Stimulated activated CD4-positive, alpha-beta T cell treated with anti-CD3 and anti-CD28 coated beads, Interleukin-12 subunit alpha, Interleukin-12 subunit beta, amount 100 ng/mL, for 24 hours (primary cell): Measurements from ENCODE around the gene FRMPD1.
A peak's percentile ranks its signal among the peaks of the same experiment; 100 is the strongest.
"Not testable (repeated sequence)": the region's sequence is repeated elsewhere in the genome, so short reads cannot be mapped to it uniquely, and the experiment has no call there.

ENCODE experiments used
- DNase-seq, 2 experiments: peaks; one replicate each; pipeline ENCODE4 v3.0.0-alpha.2; 2020; ENCODE audit warnings: low read depth in 2 of 2

The FRMPD1 gene

DNA sequence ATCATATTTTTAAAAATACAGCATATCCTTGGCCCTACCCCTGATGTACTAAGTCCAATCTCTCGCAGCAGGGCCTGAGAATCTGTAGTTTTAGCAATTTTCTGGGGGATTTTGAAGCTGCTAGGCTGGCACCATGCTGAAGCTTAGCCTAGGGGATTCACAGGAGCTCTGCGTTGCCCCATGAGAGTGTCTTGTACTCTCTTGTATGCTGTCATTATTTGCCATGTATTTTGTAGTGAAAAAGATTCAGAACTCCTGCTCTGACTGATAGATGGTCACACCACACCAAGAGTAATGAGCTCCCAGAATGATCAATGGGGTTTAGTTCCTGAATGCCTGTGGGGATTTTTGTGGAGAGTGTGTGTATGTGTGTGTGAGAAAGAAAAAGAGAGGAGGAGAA is 82.2 kb downstream of the FRMPD1 start:
- no peak for DNase-seq

DNA sequence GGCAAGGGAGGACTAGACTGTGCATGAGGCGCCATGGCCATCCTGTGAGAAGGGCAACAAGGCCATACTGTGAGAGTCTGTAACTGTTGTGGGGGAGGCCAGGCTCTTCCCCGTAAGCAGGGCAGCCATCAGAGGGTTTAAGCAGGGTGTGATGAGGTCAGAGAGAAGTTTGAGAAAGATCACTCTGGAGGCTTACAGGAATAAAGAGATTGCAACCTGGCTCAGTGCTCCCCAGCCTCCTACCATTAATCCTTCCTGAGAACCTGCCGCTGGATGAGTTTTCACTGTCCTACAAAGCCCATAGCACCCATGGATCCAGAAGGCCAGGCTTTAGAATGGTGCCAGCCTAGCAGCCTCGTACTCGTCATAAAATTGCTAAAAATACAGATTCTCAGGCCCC is 88.5 kb downstream of the FRMPD1 start:
- DNase-seq: no peak

DNA sequence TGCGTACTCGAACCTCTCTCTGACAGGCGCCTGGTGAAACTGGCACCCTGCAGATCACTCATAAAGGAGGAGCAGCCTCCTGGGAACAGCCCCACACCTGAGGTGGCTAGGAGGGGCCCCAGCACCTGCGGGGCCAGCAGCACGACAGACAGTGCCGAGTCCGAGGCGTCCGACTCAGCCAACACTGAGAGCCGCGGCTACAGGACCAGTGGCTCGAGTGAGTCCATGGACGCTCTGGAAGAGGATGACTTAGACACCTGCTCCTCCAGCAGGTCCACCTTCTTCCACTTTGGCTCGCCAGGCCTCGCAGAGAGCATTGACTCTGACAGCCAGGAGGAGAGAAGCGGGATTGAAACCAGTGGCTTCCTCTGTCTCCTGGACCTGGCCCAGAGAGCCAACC is 89.4 kb downstream of the FRMPD1 start:
- no peak for DNase-seq

DNA sequence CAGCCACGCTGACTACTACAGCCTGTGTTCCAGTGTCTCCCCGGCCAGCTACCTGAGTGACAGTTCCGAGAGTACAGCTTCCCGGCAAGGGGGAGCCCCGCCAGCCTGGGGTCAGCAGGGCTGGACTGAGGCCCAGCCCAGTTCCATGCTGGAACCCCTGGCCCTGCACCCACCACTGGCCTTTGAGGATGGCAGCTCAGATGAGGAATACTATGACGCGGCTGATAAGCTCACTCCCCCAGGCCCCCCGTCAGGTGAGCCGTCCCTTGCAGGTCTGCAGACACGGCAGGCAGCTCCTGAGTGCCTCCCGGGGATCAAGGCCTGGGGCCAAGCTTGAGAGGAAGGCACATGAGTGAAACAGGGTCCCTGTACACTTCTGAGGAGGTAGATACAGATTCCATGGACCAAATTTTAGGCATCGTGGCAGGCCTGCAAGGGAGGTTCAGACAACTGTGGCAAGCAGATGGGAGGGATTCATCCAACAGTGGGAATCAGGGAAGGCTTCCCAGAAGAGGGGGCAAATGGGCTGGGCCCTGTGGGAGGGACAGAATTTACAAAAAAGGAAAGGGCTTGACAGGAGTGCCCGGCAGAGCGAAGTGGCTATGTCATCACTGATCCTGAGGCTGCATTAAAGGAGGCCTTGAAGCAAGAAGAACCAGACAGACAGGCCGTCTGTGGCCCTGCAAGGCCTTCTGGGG is 90.0 kb downstream of the FRMPD1 start:
- no peak for DNase-seq

DNA sequence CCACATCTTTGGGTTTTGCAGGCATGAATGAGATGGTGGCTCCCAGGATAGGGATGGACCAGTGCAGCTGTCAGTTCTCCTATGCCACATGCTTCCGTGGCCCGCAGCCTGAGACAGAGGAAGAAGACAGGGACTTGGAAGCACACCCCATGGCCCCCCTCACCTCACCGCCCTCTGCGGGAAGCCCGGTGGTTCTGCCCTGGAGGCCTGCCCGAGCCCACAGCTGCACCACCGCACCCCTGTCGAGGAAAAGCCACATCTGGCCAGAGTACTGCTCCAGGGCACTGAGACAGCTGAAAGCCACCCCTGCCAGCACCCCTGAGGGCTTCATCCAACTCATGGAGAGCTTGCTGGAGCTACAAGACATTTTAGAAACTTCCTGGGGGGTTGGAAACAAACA is 95.2 kb downstream of the FRMPD1 start:
- DNase-seq: no peak

DNA sequence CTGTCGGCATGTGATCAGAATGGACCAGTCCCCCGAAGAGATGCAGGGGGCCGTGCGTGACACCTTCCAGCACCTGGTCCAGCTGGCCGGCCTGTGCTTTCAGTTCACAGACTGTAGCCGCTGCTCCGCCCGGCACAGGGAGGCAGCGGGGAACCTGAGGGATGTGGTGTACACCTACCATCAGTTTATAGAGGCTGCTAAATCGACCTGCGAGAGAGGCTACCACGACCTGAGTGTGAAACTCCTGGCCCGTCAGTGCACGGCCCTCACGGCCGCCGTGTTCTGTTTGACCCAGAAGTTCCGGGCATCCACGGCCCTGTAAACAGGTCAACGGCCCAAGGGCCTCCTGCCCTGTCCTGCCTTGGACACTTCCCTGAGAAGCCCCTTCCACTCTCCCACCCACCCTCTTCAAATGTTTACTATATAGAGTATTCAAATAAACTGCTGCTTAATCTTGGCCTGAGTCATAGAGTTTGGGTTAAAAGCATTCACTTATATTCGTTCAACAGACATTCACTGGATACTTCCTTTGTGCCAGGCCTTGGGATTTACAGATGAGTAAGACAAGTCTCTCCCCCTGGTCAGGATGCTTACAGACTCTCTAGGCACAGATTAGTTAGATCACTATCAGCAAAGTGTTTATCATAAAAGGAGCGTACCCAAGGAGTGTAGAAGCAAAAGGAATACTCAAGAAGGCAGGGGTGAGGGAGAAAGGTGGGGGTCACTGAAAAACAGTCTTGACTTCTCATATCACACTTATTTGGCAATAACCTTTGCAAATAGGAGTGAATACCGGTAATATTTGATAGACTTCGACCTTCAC is 95.9 kb downstream of the FRMPD1 start:
- no peak for DNase-seq

DNA sequence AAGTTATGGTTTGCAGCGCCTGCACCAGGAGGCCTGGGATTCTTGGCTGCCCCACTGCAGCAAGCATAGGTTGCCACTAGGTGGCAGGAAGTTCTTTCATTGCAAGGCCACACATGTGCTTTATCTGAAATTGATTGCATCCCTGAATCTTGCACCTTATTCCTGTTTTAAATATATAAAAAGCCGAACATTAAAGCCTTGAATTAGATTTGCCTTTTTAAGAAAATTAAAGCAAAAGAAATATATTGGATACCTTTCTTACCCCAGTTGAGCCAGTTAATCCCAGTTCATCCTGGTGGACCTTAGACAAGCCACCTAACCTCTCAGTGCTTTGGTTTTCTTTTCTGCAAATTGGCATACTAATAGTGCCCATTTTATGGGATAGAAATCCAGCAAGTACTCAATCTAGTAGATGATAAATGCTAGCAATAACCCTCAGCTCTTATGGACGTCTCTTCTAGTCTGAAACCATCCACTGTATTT is 96.6 kb downstream of the FRMPD1 start:
- DNase-seq: peak in 1 of 2 experiments; percentile 51

DNA sequence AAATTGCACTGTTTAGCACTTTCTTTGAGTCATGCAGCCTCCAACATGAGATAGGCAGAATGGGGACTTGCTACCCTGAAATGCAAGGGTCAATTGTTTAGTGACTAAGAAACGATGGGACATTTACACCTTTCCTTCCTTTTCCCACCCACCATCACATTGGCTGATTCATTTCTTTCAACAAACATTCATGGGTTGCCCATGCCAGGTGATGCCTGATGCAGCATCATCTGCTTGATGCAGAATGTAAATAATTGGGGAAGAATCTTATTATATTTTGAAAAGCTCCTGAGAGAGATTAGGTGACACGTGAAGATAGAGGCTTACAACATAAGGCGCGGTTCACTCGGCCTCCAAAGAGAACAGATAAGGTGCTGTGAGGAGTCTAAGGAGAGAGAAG is 98.4 kb downstream of the FRMPD1 start:
- no peak for DNase-seq

DNA sequence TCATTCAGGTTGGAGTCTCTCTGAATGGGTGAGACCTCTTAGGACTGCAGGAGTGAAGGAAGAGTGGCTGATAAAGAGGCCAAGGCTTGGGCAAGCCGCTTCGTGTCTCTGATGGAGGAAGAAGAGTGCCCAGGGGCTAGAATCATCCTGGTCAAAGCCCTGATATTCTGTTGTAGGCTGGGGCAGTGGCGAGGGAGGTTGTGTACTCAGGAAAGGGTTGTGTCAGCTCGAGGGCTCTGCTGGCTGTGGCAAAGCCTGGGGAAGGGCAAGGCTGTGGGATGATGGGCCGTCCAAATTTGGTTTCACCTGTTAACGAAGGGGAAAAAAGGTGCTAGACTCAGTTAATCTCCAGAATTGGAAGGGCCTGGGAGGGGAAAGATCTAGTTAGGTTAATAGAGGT is 100.4 kb downstream of the FRMPD1 start:
- DNase-seq: no peak

DNA sequence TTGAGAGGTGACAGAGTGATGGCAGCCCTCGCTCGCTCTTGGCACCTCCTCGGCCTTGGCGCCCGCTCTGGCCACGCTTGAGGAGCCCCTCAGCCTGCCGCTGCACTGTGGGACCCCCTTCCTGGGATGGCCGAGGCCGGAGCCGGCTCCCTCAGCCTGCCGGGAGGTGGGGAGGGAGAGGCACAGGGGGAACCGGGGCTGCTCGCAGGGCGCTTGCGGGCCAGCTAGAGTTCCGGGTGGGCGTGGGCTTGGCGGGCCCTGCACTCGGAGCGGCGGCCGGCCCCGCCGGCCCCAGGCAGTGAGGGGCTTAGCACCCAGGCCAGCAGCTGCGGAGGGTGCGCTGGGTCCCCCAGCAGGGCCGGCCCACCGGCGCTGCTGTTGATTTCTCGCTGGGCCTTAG is 101.0 kb downstream of the FRMPD1 start:
- not testable (repeated sequence) for DNase-seq

DNA sequence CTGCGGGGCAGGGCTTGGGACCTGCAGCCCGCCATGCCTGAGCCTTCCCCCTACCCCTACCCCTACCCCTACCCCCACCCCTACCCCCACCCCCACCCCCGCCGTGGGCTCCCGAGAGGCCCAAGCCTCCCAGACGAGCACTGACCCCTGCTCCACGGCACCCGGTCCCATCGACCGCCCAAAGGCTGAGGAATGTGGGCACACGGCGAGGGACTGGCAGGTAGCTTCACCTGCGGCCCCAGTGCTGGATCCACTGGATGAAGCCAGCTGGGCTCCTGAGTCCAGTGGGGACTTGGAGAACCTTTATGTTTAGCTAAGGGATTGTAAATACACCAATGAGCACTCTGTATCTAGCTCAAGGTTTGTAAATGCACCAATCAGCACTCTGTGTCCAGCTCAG is 101.4 kb downstream of the FRMPD1 start:
- DNase-seq: not testable (repeated sequence)

DNA sequence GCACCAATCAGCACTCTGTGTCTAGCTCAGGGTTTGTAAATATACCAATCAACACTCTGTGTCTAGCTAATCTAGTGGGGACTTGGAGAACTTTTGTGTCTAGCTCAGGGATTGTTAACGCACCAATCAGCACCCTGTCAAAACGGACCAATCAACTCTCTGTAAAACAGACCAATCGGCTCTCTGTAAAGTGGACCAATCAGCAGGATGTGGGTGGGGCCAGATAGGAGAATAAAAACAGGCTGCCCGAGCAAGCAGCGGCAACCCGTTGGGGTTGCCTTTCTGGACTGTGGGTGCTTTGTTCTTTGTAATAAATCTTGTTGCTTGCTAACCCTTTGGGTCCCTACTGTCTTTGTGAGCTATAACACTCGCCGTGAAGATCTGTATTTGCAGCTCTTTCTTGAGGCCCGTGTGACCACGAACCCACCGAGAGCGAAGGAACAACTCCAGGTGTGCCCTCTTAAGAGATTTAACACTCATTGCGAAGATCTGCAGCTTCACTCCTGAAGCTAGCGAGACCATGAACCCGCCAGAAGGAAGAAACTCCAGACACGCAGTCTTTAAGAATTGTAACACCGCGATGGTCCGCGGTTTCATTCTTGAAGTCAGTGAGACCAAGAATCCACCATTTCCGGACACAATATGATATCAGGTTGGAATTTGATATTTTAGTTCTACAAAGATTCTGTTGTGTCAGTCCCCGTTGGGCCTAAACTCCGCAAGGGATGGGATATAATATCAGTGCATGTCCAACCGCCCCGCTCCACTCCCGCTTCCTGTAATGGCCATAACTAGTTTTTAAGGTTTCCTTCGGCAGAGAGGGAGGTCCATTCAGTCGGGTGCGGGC is 102.1 kb downstream of the FRMPD1 start:
- no peak for DNase-seq

DNA sequence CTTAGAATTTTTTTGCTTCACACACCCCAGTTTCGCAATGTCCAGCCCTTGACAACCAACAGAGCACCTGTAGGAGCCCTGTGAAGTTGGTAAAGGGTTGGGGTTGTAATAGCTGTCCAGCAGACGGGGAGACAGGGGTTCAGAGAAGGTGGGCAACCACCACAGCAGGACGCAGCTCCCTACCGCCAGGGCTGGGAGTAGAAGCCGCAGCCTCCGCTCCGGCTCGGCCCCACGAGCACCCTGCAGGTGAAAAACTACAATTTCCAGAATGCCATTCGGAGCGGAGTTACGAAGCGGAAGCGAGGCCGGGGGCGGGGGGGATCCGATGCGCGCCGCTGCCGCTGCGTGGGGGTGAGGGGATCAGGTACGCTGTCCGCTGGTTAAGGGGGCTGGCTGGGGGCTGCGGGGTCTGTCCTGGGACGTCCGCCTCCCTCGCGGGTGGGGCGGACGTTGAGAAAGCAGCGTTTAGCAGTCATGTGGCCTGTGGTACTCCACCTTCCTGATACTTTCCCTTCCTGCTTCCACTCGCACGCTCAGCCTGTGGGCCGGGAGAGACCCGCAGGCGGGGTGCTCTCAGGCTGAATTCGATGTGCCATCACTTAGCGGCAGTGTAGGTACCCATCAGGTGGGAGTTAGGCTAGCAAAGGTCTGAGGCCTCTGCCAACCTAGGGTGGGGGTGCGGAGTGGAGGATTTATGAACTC is 102.9 kb downstream of the FRMPD1 start, which contains the start of gene TRMT10B:
Gene TRMT10B (plus strand): TSS at position 317 of the 702 bp plus-strand sequence. CDS start 8,127 bp downstream, outside the sequence.
- peak; percentile 58 to 69 for DNase-seq

DNA sequence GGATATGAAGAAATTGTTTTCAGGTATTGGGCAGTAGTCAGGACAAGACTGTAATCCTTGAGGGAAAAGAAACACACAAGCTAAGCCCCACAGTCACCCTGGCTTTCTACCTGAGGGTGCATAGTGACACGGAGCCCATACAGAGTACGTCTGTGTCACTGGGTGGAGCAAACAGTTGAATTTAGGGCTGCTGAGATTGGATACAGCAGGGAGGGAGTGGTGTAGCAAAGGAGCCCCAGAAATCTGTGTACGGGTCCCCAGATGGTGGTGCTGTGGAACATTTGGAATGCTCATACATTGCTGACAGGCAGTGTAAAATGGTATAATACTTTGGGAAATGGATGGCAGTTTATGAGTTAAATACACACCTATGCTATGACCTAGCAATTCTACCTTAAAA is 108.0 kb downstream of the FRMPD1 start:
- DNase-seq: no peak

DNA sequence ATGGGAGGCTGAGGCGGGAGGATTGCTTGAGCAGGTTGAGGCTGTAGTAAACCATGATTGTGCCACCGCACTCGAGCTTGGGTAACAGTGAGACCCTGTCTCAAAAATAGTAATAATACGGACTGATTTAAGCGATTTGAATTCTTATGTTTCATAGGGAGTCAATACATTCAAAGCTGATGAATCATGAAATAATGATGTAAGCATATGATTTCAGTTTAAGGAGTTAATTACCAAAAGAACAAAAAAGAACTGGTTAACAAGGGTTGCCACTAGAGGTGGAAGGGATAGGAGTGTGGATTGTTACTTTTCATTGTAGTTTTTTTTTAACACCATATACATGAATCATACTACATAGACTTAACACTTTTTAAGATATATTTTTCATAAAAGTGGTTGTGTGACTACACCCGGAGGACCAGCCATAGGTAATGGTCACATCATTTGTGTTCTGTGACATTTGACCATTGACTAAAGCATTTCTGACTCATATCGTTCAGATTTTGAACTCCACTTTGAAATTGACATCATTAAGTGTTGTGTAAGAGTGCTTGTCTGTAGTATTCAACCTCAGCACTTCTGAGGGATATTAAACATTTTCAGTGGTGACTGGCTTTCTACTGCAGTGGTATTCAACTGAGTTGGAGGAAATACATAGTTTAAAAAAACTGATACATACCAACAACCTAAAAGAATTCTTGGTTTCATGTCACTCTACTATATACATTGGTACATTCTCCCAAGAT is 109.8 kb downstream of the FRMPD1 start:
- no peak for DNase-seq

DNA sequence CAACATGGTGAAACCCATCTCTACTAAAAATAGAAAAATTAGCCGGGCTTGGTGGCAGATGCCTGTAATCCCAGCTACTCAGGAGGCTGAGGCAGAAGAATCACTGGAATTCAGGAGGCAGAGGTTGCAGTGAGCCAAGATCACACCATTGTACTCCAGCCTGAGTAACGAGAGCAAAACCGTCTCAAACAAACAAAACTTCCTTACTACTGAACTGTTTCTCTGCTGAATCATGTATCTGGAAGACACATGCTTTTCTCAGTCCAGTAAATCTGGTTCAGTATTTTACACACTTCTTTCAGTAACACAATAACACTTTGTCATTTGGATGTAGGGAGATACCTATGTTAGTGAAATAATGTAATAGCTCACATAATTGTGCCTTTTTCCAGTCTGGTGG is 110.8 kb downstream of the FRMPD1 start:
- no peak for DNase-seq

DNA sequence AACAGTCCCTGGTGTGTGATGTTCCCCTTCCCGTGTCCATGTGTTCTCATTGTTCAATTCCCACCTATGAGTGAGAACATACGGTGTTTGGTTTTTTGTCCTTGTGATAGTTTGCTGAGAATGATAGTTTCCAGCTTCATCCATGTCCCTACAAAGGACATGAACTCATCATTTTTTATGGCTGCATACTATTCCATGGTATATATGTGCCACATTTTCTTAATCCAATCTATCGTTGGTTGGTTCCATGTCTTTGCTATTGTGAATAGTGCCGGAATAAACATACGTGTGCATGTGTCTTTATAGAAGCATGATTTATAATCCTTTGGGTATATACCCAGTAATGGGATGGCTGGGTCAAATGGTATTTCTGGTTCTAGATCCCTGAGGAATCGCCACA is 114.5 kb downstream of the FRMPD1 start:
- DNase-seq: not testable (repeated sequence)

DNA sequence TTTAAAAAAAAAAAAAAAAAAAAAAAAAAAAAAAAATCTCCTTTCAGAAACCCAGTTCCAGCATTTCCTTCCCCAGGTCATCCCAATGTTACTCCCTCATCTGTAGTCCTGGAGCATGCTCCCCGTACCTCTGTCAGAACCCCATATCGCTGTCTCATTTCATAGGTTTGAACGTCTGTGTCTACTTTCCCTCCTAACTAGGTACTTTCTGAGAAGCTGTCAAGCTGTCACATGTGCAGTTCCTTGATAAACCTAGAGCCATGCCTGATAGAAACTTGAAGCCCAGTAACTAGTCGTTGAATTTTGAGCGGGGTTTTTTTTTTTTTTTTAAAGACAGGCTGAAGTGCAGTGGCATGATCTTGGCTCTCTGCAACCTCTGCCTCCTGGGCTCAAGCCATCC is 118.6 kb downstream of the FRMPD1 start:
- no peak for DNase-seq

DNA sequence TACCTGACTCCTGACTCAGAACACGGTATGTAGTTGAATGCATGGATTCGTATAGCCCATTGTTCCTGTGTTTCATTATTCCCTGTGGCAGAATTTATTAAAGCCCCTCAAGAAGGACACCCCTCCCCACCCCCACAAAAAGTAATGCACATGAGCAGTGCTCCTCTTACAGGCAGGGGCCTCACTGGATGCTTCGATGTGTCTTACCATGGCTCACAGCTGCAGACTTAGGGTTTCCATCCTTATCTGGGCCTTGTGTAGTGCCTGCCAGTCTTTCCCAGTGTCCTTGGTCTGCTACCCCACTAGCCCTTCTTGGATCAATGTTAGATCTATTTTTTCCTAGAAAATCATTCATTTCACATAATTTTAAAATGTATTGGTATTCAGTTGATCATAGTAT is 119.2 kb downstream of the FRMPD1 start:
- DNase-seq: no peak

DNA sequence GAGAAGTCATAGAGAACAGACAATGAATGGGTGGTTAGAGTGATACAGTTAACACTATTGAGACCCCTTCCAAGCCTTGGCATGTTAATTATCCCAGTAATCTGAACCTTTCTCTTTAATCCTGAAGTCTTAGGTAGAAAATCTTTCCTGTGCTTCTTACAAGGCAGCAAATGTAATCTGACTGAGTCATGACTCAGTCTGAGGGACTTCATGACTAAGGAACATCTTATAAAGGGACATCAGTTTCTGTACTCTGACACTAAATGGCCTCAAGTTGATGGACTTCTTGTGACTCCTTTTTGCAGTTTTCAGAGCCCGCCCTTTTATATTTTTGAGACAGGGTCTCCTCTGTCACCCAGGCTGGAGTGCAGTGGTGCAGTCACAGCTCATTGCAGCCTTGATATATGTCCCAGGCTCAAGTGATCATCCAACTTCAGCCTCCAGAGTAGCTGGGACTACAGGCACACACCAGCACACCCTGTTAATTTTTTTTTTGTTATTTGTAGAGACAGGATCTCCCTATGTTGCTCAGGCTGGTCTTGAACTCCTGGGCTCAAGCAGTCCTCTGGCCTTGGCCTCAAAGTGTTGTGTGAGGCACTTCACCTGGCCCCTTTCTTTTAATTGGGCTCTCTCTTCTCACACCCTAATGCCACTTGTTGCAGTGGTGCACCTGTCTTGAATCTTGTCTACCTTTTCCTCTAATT is 124.6 kb downstream of the FRMPD1 start:
- no peak for DNase-seq
